Measurements from ENCODE around the gene C5orf58.
A peak's percentile ranks its signal among the peaks of the same experiment; 100 is the strongest.

Gene C5orf58

DNA sequence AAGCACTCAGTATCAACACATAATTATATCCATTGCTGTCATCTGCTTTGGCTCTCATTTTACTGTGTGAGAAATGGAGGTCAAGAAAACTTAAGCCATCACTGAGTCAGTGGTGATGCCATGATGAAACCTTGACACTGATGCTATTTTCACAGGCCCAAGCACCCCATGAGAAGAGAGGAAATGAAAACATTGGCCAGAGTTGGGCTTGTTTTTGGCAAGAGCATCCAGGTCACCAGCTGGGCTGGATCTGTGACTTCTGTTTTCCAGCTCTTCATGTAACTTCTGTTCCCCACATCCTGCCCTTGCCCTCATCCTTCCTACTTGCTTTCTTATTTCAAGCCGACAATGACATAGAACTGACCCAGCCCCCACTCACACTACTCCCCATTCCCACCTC, 54.7 kb downstream of the C5orf58 start:
- Mint-ChIP-seq H3K4me3 (no peak overlapping the region), H3K27me3 (no peaks in the 10 kb centered on the region), H3K9me3 (no peaks in the 10 kb centered on the region), H3K27ac (peak overlapping the region; percentile 55), H3K4me1 (ENCODE audit: low read depth) (peaks cover 91% of the 10 kb centered on the region), H3K36me3 (ENCODE audit: low read depth) (peaks cover 100% of the 10 kb centered on the region)
- intact Hi-C loops (cut with micrococcal nuclease) = no loop called here

DNA sequence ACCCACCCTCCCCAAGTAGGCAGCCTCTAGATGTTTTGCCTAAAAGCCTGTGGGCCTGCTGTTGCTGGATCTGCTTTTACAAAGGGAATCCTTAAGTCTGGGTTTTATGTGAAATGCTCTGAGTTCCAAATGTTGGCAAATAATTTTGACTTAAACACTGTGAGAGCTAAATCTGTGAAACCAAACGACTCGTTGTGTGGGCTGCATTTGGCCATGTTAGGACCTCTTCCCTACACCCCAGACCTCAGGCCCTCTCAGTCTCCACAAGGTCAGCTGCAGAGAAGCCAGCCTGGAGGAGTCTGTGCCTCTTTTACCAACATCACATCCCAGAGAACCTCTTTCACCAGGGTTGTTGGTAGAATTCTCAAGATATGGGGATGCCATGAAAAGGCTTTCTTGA, 55.4 kb downstream of the C5orf58 start:
- H3K36me3 Mint-ChIP-seq (ENCODE audit: low read depth) = peaks cover 100% of the 10 kb centered on the region
- no peaks in the 10 kb centered on the region for H3K9me3 Mint-ChIP-seq
- peaks cover 91% of the 10 kb centered on the region for H3K4me1 Mint-ChIP-seq (ENCODE audit: low read depth)
- intact Hi-C loops (cut with micrococcal nuclease) = no loop called here
- no peak overlapping the region for H3K4me3 Mint-ChIP-seq
- peak overlapping the region; percentile 55 for H3K27ac Mint-ChIP-seq
- no peaks in the 10 kb centered on the region for H3K27me3 Mint-ChIP-seq

DNA sequence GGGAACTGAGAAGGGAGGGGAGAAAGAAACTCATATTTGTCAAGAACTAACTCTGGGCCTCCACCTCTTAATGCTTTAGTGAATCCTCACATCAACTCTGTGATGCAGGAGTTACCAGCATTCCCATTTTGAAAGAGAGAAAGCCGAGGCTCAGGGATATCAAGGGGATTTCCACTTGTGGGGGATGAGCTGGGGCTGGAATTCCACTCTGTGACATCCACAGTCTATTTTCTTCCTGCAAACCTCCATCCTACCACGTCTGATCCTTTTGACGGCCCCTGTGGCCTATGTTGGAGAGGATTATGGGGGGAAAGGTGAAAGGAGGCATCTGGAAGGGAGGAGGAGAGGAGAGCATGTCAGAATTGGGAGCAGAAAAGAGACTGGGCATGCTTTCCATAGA, 55.8 kb downstream of the C5orf58 start:
- no peak overlapping the region for H3K27ac Mint-ChIP-seq
- intact Hi-C loops (cut with micrococcal nuclease) = no loop called here
- peaks cover 100% of the 10 kb centered on the region for H3K36me3 Mint-ChIP-seq (ENCODE audit: low read depth)
- no peak overlapping the region for H3K4me3 Mint-ChIP-seq
- H3K9me3 Mint-ChIP-seq = no peaks in the 10 kb centered on the region
- H3K4me1 Mint-ChIP-seq (ENCODE audit: low read depth) = peaks cover 91% of the 10 kb centered on the region
- H3K27me3 Mint-ChIP-seq = no peaks in the 10 kb centered on the region

GRCh38 chr5:170289121-170289520, 56.3 kb downstream of the C5orf58 start:
- H3K27ac Mint-ChIP-seq = peak overlapping the region; percentile 46

DNA sequence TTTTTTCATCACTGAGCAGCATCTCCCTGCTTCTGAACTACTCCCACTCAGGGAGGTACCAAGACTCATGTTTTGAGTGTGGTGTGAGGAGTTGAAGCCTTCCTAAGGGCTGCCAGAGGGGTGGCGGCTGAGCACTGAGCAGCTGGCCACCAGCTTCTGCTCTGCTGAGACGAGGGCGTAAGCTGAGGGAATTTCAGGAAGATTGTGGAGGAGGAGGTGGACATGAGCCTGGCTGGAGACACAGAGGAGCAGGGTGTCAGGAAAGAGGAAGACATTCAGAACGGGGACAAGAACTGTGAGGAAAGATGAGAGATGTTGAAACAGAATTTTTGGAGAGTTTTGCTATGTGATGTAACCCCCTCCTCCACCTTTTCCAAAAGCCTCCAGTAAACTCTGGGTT, 57.0 kb downstream of the C5orf58 start:
- Mint-ChIP-seq H3K27ac (peak overlapping the region; percentile 46), H3K9me3 (no peaks in the 10 kb centered on the region), H3K36me3 (ENCODE audit: low read depth) (peaks cover 100% of the 10 kb centered on the region), H3K4me1 (ENCODE audit: low read depth) (peaks cover 90% of the 10 kb centered on the region), H3K27me3 (no peaks in the 10 kb centered on the region), H3K4me3 (peak overlapping the region; percentile 13)
- intact Hi-C loops (cut with micrococcal nuclease) = no loop called here

More at GRCh38 chr5:170289121-170289520, 56.3 kb downstream of the C5orf58 start:
- Mint-ChIP-seq H3K4me3 (no peak overlapping the region), H3K27me3 (no peaks in the 10 kb centered on the region), H3K4me1 (ENCODE audit: low read depth) (peaks cover 91% of the 10 kb centered on the region), H3K9me3 (no peaks in the 10 kb centered on the region), H3K36me3 (ENCODE audit: low read depth) (peaks cover 100% of the 10 kb centered on the region)
- intact Hi-C loops (cut with micrococcal nuclease) = no loop called here

DNA sequence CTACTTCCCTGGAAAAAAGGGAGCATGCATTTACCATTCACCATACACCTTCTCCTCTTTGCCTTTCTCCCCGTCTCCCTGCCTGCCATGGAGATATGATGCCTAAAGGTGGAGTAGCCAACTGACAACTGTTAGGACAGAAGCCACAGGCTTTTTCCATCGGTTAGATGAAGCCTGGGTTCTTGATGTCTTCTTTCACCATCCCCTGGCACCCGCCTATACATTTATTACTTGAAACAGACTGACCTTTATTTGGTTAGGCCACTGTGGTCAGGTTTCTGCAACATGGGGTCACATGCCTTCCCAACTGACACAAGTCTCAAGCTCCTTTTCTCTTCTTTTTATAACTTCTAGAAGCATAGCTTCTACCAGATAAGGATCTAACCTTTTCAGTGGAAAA, 57.7 kb downstream of the C5orf58 start:
- H3K27ac Mint-ChIP-seq = peak overlapping the region; percentile 57
- no peaks in the 10 kb centered on the region for H3K27me3 Mint-ChIP-seq
- H3K4me1 Mint-ChIP-seq (ENCODE audit: low read depth) = peaks cover 89% of the 10 kb centered on the region
- H3K9me3 Mint-ChIP-seq = no peaks in the 10 kb centered on the region
- peak overlapping the region; percentile 28 for H3K4me3 Mint-ChIP-seq
- peaks cover 100% of the 10 kb centered on the region for H3K36me3 Mint-ChIP-seq (ENCODE audit: low read depth)
- intact Hi-C loops (cut with micrococcal nuclease) = no loop called here

DNA sequence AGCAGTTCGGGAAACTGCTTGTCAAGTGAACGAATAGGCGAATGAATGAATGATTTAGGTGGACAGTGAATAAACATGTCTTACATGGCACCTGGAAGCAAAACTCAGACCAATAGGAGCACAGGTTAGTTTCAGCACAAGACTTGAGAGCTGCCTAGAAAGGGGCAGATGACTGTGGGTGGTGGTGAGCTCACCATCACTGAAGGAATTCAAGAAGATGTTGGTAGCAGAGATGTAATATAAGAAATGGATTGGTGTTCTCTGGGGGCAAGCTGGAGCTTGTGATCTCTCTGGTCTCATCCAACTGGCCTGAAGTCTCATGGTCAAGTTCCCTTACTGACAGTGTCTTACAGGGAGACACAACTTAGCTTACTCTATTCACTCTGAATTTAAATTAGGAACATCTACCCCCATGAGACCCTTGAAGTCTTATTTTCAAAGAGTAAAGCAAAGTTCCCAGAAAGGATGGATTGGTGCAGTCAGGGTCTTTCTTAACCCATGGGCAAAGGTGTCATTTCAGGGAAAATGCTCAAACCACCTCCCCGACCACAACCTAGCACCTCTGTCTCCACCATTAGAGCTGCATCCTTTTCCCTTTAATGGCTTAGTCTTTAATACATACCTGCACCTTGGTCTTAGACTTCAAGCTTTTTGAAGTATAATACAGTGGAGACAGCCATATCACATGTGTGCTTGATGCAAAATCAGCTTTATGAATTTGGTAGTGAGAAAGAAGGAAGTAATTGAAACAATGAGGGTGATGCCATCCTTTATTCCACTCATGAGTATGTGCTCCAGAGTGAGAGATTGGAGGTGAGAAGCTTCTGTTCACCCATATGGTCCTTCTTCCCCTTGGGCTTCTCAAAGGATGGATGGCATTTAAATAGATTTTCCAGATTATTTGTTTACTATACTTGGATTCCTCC, 59.7 kb downstream of the C5orf58 start:
- intact Hi-C loops (cut with micrococcal nuclease) = no loop called here
- Mint-ChIP-seq H3K4me1 (ENCODE audit: low read depth) (peaks cover 82% of the 10 kb centered on the region), H3K27ac (peak overlapping the region; percentile 42)

DNA sequence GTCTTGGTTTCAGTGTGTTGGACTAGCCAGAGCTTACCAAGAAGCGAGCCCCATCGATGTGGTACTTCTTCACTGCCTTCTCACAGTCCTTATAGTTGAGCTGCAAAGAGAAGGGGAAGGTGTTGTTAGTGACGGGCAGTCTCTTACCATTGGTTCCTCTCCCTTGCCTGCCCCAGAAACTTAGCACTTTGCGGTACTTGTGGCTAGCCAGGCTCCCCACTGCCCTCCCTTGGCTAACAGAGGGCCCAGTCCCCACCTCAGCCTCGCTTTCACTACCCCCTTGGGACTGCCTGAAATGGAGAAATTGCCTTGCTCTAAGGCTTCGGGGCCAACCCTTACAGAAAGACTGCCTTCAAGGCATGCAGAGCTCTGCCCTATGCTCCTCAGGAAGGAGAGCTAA, 60.5 kb downstream of the C5orf58 start:
- Mint-ChIP-seq H3K9me3 (no peaks in the 10 kb centered on the region), H3K27me3 (no peaks in the 10 kb centered on the region), H3K27ac (peak overlapping the region; percentile 42), H3K36me3 (ENCODE audit: low read depth) (peaks cover 94% of the 10 kb centered on the region), H3K4me1 (ENCODE audit: low read depth) (peaks cover 82% of the 10 kb centered on the region), H3K4me3 (peak overlapping the region; percentile 99)
- intact Hi-C loops (cut with micrococcal nuclease) = no loop called here

More for the DNA sequence above, 59.7 kb downstream of the C5orf58 start:
- Mint-ChIP-seq H3K27me3 (no peaks in the 10 kb centered on the region), H3K36me3 (ENCODE audit: low read depth) (peaks cover 100% of the 10 kb centered on the region), H3K9me3 (no peaks in the 10 kb centered on the region), H3K4me3 (peak overlapping the region; percentile 99)

DNA sequence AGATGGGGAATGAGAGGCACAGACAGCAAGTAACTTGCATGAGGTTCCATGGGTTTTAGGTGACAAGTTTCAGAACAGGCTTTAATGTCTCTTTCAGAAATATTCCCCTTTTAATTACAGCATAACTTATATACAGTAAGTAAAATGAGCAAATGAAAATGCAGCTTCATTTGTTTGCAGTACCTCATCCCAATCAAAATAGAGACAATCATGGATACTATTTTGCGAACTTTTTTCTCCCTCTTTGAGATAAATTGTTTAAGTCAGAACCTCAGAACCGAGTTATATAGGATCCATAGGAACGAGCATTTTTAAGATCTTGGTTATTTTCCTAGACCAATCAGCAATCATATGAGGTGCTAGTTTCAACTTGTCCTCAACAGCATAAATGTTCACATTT, 61.3 kb downstream of the C5orf58 start:
- Mint-ChIP-seq H3K36me3 (ENCODE audit: low read depth) (peaks cover 86% of the 10 kb centered on the region), H3K9me3 (no peaks in the 10 kb centered on the region), H3K27ac (no peak overlapping the region), H3K4me3 (peak overlapping the region; percentile 99), H3K27me3 (no peaks in the 10 kb centered on the region), H3K4me1 (ENCODE audit: low read depth) (peaks cover 81% of the 10 kb centered on the region)
- intact Hi-C loops (cut with micrococcal nuclease) = no loop called here

GRCh38 chr5:170294556-170294955, 61.8 kb downstream of the C5orf58 start:
- H3K36me3 Mint-ChIP-seq (ENCODE audit: low read depth) = peaks cover 81% of the 10 kb centered on the region

More at GRCh38 chr5:170294556-170294955, 61.8 kb downstream of the C5orf58 start:
- H3K27ac Mint-ChIP-seq = no peak overlapping the region
- no peaks in the 10 kb centered on the region for H3K27me3 Mint-ChIP-seq
- peak overlapping the region; percentile 99 for H3K4me3 Mint-ChIP-seq
- intact Hi-C loops (cut with micrococcal nuclease) = no loop called here
- H3K9me3 Mint-ChIP-seq = no peaks in the 10 kb centered on the region
- peaks cover 81% of the 10 kb centered on the region for H3K4me1 Mint-ChIP-seq (ENCODE audit: low read depth)

Measured in dendritic cell treated with granulocyte-macrophage colony-stimulating factor and Interleukin-4, amounts not matched to agents 40 ng/mL and 50 ng/mL, for 4 days (primary cell).